GM13977 (cell line): Measurements from ENCODE around the gene B3GNT9.

Experiments used
- DNase-seq: peaks from one replicate; pipeline ENCODE4 v3.0.0; 2012; ENCODE audit warnings: low spot score
- CTCF ChIP-seq: IDR thresholded peaks from 2 replicates; pipeline ENCODE4 v1.5.1; 2012; ENCODE audit warnings: mild to moderate bottlenecking, control low read depth; ENCODE audit not compliant: insufficient read depth; ENCODE audit errors: extremely low read depth, missing control alignments
- in situ Hi-C: fragments of 300-500 bp; cut with MboI; formaldehyde crosslinking; loops from one replicate; pipeline ENCODE4 v1.12.0; 2022; ENCODE audit warnings: low sequenced_read_pairs, low pct_unique_long_range_greater_than_20kb, mixed read lengths, inconsistent platforms; ENCODE audit not compliant: unreplicated experiment

B3GNT9 gene

DNA sequence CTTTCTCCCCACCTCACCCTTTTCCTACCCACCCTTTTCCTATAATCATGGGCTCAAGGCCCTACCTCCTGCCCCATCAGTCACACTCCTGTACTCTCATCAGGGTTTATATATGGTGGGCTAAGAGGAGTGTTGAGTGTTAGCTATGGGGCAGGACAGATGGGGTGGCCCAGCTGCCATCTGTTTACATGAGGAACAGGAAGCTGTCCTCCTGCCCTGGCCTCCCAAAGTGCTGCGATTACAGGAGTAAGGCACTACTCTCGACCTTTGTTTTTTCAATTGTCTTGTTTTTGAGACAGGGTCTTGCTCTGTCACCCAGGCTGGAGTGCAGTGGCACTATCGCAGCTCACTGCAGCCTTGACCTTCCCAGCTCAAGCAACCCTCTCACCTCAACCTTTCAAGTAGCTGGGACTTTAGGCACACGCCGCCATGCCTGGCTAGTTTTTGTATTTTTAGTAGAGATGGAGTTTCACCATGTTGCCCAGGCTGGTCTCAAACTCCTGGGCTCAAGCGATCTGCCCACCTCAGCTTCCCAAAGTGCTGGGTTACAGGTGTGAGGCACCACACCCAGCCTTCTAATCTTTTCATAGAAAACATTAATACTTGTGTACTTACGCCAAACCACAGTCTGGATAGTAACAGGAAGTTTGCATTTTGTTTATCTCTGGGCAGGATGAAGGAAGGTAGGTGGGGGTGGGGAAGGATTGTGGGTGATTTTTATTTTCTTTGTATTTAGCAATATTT lies 7.3 kb upstream of the B3GNT9 start:
- TF ChIP-seq CTCF = no peak
- in situ Hi-C loops = loop anchor here (10.0 kb wide), 1 partner anchor 143 kb away; no protein-coding TSS in a partner anchor
- DNase-seq = no peak

- in situ Hi-C loops = loop anchor here (10.0 kb wide), 1 partner anchor 142 kb away; no protein-coding TSS in a partner anchor
- DNase-seq = no peak
- TF ChIP-seq CTCF = no peak
Measured at GRCh38 chr16:67157106-67157748, 6.4 kb upstream of the B3GNT9 start.

- no peak for TF ChIP-seq CTCF
- in situ Hi-C loops = loop anchor here (10.0 kb wide), 1 partner anchor 141 kb away; no protein-coding TSS in a partner anchor
- no peak for DNase-seq
Measured at GRCh38 chr16:67156143-67156844, 5.5 kb upstream of the B3GNT9 start.

- in situ Hi-C loops = loop anchor here (10.0 kb wide), 1 partner anchor 141 kb away; no protein-coding TSS in a partner anchor
Measured at GRCh38 chr16:67155295-67156142, 4.7 kb upstream of the B3GNT9 start.

DNA sequence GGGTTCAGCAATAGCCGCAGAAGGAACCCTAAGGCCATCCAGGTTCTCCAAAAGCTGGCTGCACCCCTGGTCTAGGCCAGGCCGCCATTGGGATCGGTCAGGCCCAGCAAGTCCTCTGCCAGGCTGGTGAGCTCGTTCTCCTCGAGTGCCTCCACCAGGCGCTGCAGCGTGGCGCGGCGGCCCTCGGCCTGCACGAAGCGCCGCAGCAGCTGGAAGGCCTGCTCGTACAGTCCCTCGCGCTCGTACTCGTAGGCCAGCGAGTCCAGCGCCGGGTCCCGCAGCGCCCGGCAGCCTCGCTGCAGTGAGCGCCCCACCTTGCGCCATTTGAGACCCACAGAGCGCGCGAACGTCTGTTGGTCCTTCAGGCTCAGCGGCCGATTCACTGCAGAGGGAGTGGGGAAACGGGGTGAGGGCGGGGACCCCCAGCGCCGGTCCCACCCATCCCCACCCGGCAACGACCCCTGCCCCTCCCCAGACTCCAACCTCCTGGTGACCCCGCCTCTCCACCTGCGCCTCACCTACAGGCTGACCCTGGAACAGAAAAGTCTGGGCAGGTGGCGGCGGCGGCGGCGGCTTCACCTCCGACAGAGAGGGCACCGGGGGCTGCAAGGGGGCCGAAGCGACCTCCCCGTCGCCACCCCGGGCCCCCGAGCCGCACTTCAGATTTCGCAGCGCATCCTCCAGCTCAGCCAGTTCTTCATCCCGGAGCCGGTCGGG lies 3.9 kb upstream of the B3GNT9 start:
- DNase-seq = peak; percentile 12
- no peak for TF ChIP-seq CTCF
- in situ Hi-C loops = loop anchor here (10.0 kb wide), 1 partner anchor 140 kb away; no protein-coding TSS in a partner anchor

More at GRCh38 chr16:67155295-67156142, 4.7 kb upstream of the B3GNT9 start:
- peak; percentile 97 for TF ChIP-seq CTCF
- DNase-seq = peak; percentile 95
